ENCODE measurements around the gene SGSM2.
"Not testable (repeated sequence)": the region's sequence is repeated elsewhere in the genome, so short reads cannot be mapped to it uniquely, and the experiment has no call there.

SGSM2 gene

DNA sequence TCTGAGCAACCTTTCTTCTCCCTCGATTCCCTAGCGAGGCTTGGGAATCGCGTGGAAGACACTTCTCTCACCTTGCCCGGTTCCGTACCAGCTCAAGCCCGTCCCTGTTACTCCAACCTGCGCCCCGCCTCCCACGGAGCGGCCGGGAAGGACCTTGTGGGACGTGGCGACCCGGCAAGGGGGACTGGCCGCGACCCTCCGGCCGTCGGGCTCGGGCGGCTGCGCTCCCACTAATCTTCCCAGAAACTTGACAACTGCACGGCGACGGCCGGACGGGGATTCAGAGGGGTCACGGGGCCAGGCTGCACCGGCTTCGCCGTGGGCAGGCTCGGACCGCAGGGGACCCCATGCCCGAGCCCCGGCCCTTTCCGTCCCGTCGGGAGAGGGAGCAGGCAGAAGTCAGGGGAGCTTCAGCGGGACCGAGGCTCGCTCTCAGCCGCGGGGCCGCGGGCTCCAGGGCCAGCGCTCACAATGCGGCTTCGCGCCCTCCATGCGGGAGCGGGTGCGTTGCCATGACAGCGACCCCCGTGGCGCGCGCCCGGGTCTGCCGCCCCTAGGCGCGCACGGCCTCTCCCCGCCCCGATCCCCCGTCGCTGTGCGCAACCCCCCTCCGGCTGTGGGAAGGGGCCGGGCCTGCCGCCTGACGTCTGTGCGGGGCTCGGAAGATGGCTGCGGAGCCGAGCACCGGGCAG, at the start of gene SGSM2:
TSS of gene SGSM2 (plus strand) at position 650 of the 692 bp plus-strand sequence. CDS start 188 bp downstream, outside the sequence.
- peak; percentile 41 to 52 for DNase-seq

DNA sequence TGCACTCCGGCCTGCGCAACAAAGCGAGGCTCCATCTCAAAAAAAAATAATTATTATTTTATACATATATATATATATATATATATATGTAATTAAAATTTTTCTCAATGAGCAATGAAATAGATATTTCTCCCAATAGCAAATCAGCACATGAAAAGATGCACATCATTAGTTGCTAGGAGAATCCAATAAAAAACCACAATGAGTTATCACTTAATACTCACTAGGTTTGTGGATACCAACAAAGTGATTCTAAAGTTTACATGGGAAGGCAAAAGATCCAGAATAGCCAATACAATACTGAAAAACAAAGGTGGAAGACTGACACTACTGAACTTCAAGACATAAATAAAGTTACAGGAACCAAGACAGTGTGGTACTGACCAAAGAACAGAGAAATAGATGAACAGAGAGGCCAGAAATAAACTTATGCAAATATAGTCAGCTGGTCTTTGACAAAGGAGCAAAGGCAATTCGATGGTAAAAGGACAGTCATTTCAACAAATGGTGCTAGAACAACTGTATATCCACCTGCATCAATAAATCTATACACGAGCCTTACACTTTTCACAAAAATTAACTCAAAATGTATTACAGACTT, 47.3 kb upstream of the SGSM2 start:
- no peak for DNase-seq

GRCh38 chr17:2292100-2292499, 45.2 kb upstream of the SGSM2 start:
- DNase-seq: no peak

DNA sequence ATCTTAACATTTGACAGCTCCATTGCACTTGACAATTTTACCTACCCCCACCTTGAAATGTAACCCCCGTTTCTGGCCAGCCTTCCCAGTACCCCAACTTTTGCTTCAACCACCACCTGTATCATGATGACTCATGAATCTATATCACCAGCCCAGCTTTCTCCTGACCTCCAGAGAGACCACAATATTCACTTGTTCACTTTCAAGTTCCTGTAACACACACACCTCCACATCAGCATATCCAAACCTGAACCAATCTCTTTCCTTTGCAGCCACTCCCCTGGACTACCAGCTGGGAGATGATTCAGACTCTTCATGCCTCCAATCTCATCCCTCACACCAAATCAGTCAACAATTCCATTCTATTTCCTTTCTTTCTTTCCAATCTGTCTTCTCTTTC, 41.7 kb upstream of the SGSM2 start:
- DNase-seq: peak in 1 of 2 donors; percentile 14

GRCh38 chr17:2297023-2297422, 40.3 kb upstream of the SGSM2 start:
- no peak for DNase-seq

GRCh38 chr17:2299136-2299535, 38.2 kb upstream of the SGSM2 start:
- DNase-seq: no peak

DNA sequence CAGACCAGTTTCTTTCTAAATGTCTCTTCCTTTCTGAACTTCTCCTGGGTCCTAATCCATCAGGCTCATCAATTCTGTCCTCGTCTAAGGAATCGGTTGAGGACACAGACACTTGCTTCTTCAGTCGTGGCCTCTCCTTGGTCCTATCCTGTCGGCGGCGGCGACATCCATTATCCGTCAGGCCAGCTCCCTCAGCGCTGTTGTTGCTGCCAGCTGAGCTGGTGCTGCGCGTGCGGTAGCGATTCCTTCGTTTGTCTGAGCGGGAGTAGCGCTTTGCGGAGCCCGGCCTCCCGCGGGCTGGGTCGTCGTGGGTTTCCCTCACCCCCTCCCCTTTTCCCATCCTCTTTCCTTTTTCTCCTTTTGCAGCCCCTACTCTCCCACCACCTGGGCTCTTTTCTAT, 37.5 kb upstream of the SGSM2 start:
- DNase-seq: no peak

- DNase-seq: peak in 1 of 2 donors; percentile 23
Measured at GRCh38 chr17:2302778-2303203, 34.5 kb upstream of the SGSM2 start.

- DNase-seq: peak; percentile 93 to 94
Measured at GRCh38 chr17:2303204-2304188, 33.8 kb upstream of the SGSM2 start, which contains the start of the genes SMG6 and SRR. TSS of gene SMG6 (minus strand) at chr17:2303785. CDS start at chr17:2303720, 65 bp downstream. TSS of gene SRR (plus strand) at chr17:2303950. CDS start at chr17:2315561, 11,611 bp downstream.

- no peak for DNase-seq
Measured at GRCh38 chr17:2304931-2305330, 32.4 kb upstream of the SGSM2 start.

- DNase-seq: no peak
Measured at GRCh38 chr17:2309338-2310154, 27.8 kb upstream of the SGSM2 start.

DNA sequence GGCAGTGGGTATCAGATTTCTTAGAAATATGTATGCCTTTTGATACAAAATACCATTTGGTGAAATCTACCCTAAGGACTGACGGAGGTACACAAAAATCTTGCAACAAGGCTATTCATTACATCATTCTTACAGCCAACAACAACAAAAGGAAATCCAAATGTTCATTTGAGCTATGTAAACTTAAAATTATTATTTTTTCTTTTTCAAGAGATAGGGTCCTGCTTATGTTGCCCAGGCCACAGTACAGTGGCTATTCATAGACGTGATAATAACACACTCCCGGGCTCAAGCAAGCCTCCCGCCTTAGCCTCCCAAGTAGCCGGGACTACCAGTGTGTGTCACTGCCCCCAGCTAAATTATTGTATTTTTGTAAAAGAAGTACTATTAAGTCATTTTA, 24.6 kb upstream of the SGSM2 start:
- DNase-seq: no peak

DNA sequence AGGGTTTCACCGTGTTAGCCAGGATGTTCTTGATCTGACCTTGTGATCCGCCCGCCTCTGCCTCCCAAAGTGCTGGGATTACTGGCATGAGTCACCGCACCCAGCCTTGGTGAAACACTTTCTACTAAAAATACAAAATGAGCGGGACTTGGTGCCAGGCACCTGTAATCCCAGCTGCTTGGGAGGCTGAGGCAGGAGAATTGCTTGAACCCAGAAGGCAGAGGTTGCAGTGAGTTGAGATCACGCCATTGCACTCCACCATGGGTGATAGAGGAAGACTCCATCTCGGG, 20.4 kb upstream of the SGSM2 start:
- DNase-seq: not testable (repeated sequence)

DNA sequence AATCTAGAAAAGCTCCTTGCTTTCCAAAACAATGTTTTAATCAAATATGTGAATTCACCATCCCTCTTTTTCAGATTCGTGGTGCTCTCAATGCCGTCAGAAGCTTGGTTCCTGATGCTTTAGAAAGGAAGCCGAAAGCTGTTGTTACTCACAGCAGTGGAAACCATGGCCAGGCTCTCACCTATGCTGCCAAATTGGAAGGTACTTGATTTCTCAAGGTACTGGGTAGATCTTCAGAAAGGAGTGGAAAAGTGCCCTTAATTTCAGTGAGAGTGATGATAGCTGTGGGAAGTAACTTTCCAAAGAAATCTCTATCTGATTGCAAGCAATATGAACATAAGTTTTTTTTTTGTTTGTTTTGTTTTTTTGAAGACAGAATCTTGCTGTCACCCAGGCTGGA, 19.5 kb upstream of the SGSM2 start:
- DNase-seq: no peak

- no peak for DNase-seq
Measured at GRCh38 chr17:2319051-2319450, 18.2 kb upstream of the SGSM2 start.

DNA sequence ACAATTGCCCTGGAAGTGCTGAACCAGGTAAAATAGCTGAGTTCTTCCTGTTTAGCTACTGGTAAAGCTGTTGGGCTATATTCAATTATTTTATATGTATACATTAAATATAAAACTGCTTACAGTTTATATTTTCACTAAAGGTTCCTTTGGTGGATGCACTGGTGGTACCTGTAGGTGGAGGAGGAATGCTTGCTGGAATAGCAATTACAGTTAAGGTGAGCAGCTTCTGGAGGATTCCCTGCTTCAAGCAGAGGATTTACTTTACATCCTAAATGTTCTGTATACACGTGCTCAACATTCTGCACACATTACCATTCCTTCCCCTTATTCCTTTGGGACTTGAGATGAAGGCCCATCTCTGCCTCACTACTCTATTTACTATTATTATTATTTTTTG, 15.9 kb upstream of the SGSM2 start:
- DNase-seq: no peak

GRCh38 chr17:2323629-2324314, 13.5 kb upstream of the SGSM2 start:
- no peak for DNase-seq

DNA sequence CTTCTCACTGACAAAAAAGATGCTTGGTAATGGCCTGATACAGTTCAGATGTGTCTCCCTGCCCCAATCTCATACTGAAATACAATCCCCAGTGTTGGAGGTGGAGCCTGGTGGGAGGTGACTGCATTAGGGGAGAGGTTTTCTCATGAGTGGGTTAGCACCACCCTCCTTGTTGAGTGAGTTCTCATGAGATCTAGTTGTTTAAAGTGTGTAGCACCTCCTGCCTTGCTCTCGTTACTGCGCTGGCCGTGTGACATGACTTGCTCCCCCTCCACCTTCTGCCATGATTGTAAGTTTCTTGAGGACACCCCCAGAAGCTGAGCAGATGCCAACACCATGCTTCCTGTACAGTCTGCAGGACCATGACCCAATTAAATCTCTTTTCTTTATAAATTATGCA, 6.0 kb upstream of the SGSM2 start:
- DNase-seq: no peak

DNA sequence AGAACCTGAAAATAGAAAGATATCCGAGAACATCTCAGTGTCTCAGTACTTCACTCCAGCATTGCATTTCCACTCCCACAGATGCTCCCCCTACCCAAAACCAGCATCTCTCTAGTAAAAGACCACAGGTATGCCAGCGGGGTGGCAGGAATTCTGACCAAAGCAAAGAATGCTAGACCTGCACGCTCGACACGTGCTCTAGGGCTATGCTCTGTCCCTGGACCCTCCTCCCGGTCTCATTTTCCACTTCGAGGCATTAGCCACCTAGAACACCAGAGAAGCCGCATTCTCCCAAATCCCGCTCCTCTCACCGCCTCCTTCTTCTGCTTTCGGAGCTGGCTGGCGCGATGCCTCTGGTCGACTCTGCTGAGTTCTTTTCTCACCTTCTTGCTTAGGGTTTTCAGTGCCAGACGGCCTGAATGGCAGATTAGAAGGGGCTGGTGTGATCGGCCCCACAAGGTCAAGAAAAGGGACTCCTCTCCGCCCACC, 1.5 kb upstream of the SGSM2 start:
- DNase-seq: peak in 1 of 2 donors; percentile 7

DNA sequence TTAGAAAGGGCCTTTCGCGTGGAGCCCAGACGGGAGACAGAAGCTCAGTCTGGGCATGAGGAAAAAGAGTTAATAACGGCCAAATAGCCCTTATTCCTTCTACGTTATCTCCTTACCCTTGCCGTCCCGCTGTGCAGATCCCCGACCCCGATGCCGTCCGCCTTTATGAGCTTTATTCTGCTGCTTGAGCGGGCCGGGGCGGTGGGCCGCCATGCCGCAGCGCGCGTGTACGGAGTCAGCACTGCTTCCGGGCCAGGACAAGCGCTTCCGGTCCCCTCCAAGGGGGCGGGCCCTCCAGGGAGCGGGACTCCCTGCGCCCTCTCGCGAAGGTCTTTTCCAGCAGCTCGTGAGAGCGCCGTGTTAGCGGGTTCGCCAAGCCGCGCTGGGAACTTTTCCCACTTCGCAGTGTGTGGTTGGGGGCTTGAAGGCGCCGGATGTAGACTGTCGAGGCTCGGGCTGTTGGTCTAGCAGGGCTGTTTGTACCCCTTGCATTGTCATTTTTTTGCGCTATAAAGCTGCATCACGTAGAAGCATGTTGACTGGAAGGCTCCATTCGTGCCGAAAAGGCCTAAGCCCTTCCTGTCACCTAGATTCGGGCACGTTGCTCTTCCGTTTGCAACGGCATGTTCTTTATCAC, 968 bp upstream of the SGSM2 start, which contains the start of gene TSR1:
TSS of gene TSR1 (minus strand) at position 243 of the 637 bp plus-strand sequence. CDS start at position 213, 30 bp downstream.
- DNase-seq: peak; percentile 82 to 84

All from stimulated activated CD4-positive, alpha-beta T cell treated with anti-CD3 and anti-CD28 coated beads, Interleukin-2, amount 100 ng/mL, for 48 hours (primary cell).